PC-3 (cell line): Measurements from ENCODE around the gene SLC25A24. TPM values are rescaled to one million over a fixed set of nuclear protein-coding genes. Genes with fewer than 3 reads are reported as not detected.

Source experiments
- ATAC-seq: fragments of 200-7000 bp; cut with Tn5 transposase; 2 replicates; pipeline ENCODE4 v1.9.1; 2020; ENCODE audit warnings: mild to moderate bottlenecking, moderate library complexity
- BruUV-seq: library from RNA; stranded (reverse); fragments of 400-500 nt; replicated peaks from 2 replicates; lab custom pipeline; 2021; lab: Mats Ljungman, UMichigan
- CTCF ChIA-PET: fragments of 300-600 bp; sonication (Branson Sonifier 250); formaldehyde crosslinking; loops from one replicate; lab custom pipeline; 2022; ENCODE audit warnings: antibody characterized with exemption; lab: Charles Lee
- POLR2A ChIA-PET: fragments of 300-600 bp; sonication (Branson Sonifier 250); formaldehyde crosslinking; loops from one replicate; lab custom pipeline; 2022; ENCODE audit warnings: antibody characterized with exemption; ENCODE audit not compliant: unreplicated experiment; lab: Charles Lee
- DNase-seq: peaks from one replicate; pipeline ENCODE4 v3.0.0-alpha.2; 2015
- H2AFZ ChIP-seq: fragments of 300-600 bp; sonication (generic); 2 replicates; pipeline ENCODE4 v1.6.0; 2016; ENCODE audit warnings: antibody characterized with exemption, low read length
- H3F3A ChIP-seq: fragments of 300-600 bp; sonication (generic); one replicate; pipeline ENCODE4 v1.6.0; 2017; ENCODE audit warnings: antibody characterized with exemption, low read length, control low read depth, mild to moderate bottlenecking; ENCODE audit not compliant: unreplicated experiment
- H3K27ac ChIP-seq: fragments of 300-600 bp; sonication (generic); 2 replicates; pipeline ENCODE4 v1.5.1; 2016; ENCODE audit warnings: mild to moderate bottlenecking, low read length
- H3K27me3 ChIP-seq: fragments of 300-600 bp; sonication (generic); 2 replicates; pipeline ENCODE4 v1.6.1; 2016; ENCODE audit warnings: low read length, mixed read lengths
- H3K36me3 ChIP-seq: fragments of 300-600 bp; sonication (generic); 2 replicates; pipeline ENCODE4 v1.6.1; 2016; ENCODE audit warnings: low read depth, mixed run types, low read length, mixed read lengths
- H3K4me1 ChIP-seq: fragments of 300-600 bp; sonication (generic); 2 replicates; pipeline ENCODE4 v1.5.1; 2016; ENCODE audit warnings: low read length; ENCODE audit not compliant: insufficient read depth
- H3K4me2 ChIP-seq: fragments of 300-600 bp; sonication (generic); 2 replicates; pipeline ENCODE4 v1.6.0; 2016; ENCODE audit warnings: low read length
- H3K4me3 ChIP-seq: fragments of 300-600 bp; sonication (generic); 2 replicates; pipeline ENCODE4 v1.5.1; 2016; ENCODE audit warnings: mild to moderate bottlenecking, low read length, mixed read lengths
- H3K79me2 ChIP-seq: fragments of 300-600 bp; sonication (generic); 2 replicates; pipeline ENCODE4 v1.6.1; 2017; ENCODE audit warnings: low read length, mixed read lengths
- H3K9ac ChIP-seq: fragments of 300-600 bp; sonication (generic); 2 replicates; pipeline ENCODE4 v1.6.0; 2016; ENCODE audit warnings: mild to moderate bottlenecking, low read length
- H3K9me2 ChIP-seq: fragments of 300-600 bp; sonication (generic); replicated peaks from 2 replicates; pipeline ENCODE4 v1.6.1; 2016; ENCODE audit warnings: mixed run types, low read length, mixed read lengths
- H3K9me3 ChIP-seq: fragments of 300-600 bp; sonication (generic); 2 replicates; pipeline ENCODE4 v1.6.1; 2016; ENCODE audit warnings: low read length, mixed read lengths
- H4K20me1 ChIP-seq: fragments of 300-600 bp; sonication (generic); 2 replicates; pipeline ENCODE4 v1.6.1; 2016; ENCODE audit warnings: low read length, mixed read lengths
- CTCF ChIP-seq: fragments of 300-600 bp; sonication (generic); conservative IDR thresholded peaks from 2 replicates; pipeline ENCODE4 v1.5.1; 2017; ENCODE audit warnings: antibody characterized with exemption, low read depth, mild to moderate bottlenecking, low read length
- EZH2 ChIP-seq: fragments of 300-600 bp; sonication (generic); IDR thresholded peaks from one replicate; pipeline ENCODE4 v1.6.1; 2017; ENCODE audit warnings: antibody characterized with exemption, mild to moderate bottlenecking, low read length; ENCODE audit not compliant: unreplicated experiment
- EZH2phosphoT487 ChIP-seq: fragments of 300-600 bp; sonication (generic); IDR thresholded peaks from 2 replicates; pipeline ENCODE4 v1.6.1; 2018; ENCODE audit warnings: mild to moderate bottlenecking, antibody characterized with exemption, low read length, borderline replicate concordance
- intact Hi-C: fragments of 100-400 bp; cut with micrococcal nuclease; formaldehyde crosslinking; loops from 2 replicates; pipeline ENCODE4 v1.9.0; 2023
- total RNA-seq: library from RNA; depleted of rRNA; stranded (reverse); fragments of >200 nt; gene quantifications from 2 replicates; pipeline ENCODE4 v1.2.3, GENCODE V29; 2014

SLC25A24 gene
- total RNA-seq, 1 experiment from 2014 or later = 30.3 TPM

GRCh38 chr1:108141621-108142020 is 58.5 kb downstream of the SLC25A24 start:
- Histone ChIP-seq H2AFZ (no peak overlapping the region), H3K4me2 (peak overlapping the region; percentile 47), H3K4me1 (peaks cover 34% of the 10 kb centered on the region), H3K27ac (peak overlapping the region; percentile 48), H3K9me2 (no peaks in the 10 kb centered on the region), H3K27me3 (no peaks in the 10 kb centered on the region), H3F3A (peaks cover 12% of the 10 kb centered on the region), H3K9me3 (no peaks in the 10 kb centered on the region), H3K9ac (no peak overlapping the region), H3K36me3 (peaks cover 25% of the 10 kb centered on the region), H3K4me3 (no peak overlapping the region), H3K79me2 (no peaks in the 10 kb centered on the region), H4K20me1 (no peaks in the 10 kb centered on the region)
- ATAC-seq (peak; percentile 77), DNase-seq (peak; percentile 89)
- intact Hi-C loops = loop anchor here (10.0 kb wide), 1 partner anchor 53 kb away; no protein-coding TSS in a partner anchor
- POLR2A ChIA-PET = no interaction called here
- CTCF ChIA-PET = interaction anchor here (1.4 kb wide), 1 partner anchor 16 kb away, joined by 7 read pairs; no protein-coding TSS in a partner anchor
- TF ChIP-seq EZH2 (no peak), CTCF (no peak), EZH2phosphoT487 (no peak)
- no TSS peak for BruUV-seq

- ChIA-PET CTCF (no interaction called here), POLR2A (no interaction called here)
- H2AFZ ChIP-seq = no peak overlapping the region
These were observed 59.2 kb downstream of the SLC25A24 start for GRCh38 chr1:108140936-108141335.

More at GRCh38 chr1:108140936-108141335, 59.2 kb downstream of the SLC25A24 start:
- Histone ChIP-seq H3K4me3 (no peak overlapping the region), H3K79me2 (no peaks in the 10 kb centered on the region), H3K4me1 (peaks cover 34% of the 10 kb centered on the region), H3K9ac (no peak overlapping the region), H3K36me3 (peaks cover 21% of the 10 kb centered on the region), H3K9me3 (no peaks in the 10 kb centered on the region), H3F3A (peaks cover 12% of the 10 kb centered on the region), H3K4me2 (peak overlapping the region; percentile 47), H4K20me1 (no peaks in the 10 kb centered on the region), H3K27me3 (no peaks in the 10 kb centered on the region), H3K9me2 (no peaks in the 10 kb centered on the region), H3K27ac (peak overlapping the region; percentile 48)
- intact Hi-C loops = loop anchor here (10.0 kb wide), 1 partner anchor 54 kb away; no protein-coding TSS in a partner anchor
- BruUV-seq = no TSS peak
- no peak for ATAC-seq
- DNase-seq = no peak
- no peak for TF ChIP-seq CTCF
- no peak for TF ChIP-seq EZH2
- TF ChIP-seq EZH2phosphoT487 = no peak
